GM23248 (cell line): ENCODE data around the gene RASSF9. TPM values are rescaled to one million over a fixed set of nuclear protein-coding genes. Genes with fewer than 3 reads are reported as not detected.

Source experiments
- DNase-seq: peaks from one replicate; pipeline ENCODE4 v3.0.0-alpha.2; 2015
- H2AFZ ChIP-seq: fragments of 200-600 bp; sonication (generic); 2 replicates; pipeline ENCODE4 v1.6.1; 2016; ENCODE audit warnings: antibody characterized with exemption
- H3F3A ChIP-seq: fragments of 200-600 bp; sonication (generic); 2 replicates; pipeline ENCODE4 v1.6.1; 2016; ENCODE audit warnings: mild to moderate bottlenecking, antibody characterized with exemption, mixed run types; ENCODE audit not compliant: insufficient read depth
- H3K27ac ChIP-seq: fragments of 200-600 bp; sonication (generic); 2 replicates; pipeline ENCODE4 v1.5.1; 2016; ENCODE audit warnings: mild to moderate bottlenecking
- H3K27me3 ChIP-seq: fragments of 200-600 bp; sonication (generic); replicated peaks from 2 replicates; pipeline ENCODE4 v1.6.1; 2016; ENCODE audit warnings: mild to moderate bottlenecking; ENCODE audit not compliant: insufficient read depth
- H3K36me3 ChIP-seq: fragments of 200-600 bp; sonication (generic); 2 replicates; pipeline ENCODE4 v1.6.1; 2016; ENCODE audit warnings: low read depth, mild to moderate bottlenecking
- H3K4me1 ChIP-seq: fragments of 200-600 bp; sonication (generic); 2 replicates; pipeline ENCODE4 v1.6.1; 2016; ENCODE audit warnings: mild to moderate bottlenecking; ENCODE audit not compliant: insufficient read depth
- H3K4me2 ChIP-seq: fragments of 200-600 bp; sonication (generic); one replicate; pipeline ENCODE4 v1.6.1; 2016; ENCODE audit warnings: mild to moderate bottlenecking; ENCODE audit not compliant: unreplicated experiment
- H3K4me3 ChIP-seq: fragments of 200-600 bp; sonication (generic); 2 replicates; pipeline ENCODE4 v1.5.1; 2016; ENCODE audit warnings: mild to moderate bottlenecking
- H3K79me2 ChIP-seq: fragments of 200-600 bp; sonication (generic); 2 replicates; pipeline ENCODE4 v1.6.1; 2016; ENCODE audit warnings: mild to moderate bottlenecking; ENCODE audit not compliant: insufficient read depth
- H3K9ac ChIP-seq: fragments of 200-600 bp; sonication (generic); 2 replicates; pipeline ENCODE4 v1.6.1; 2016; ENCODE audit warnings: mild to moderate bottlenecking
- H3K9me2 ChIP-seq: fragments of 200-600 bp; sonication (generic); 2 replicates; pipeline ENCODE4 v1.6.1; 2016; ENCODE audit warnings: mixed run types, mild to moderate bottlenecking, moderate library complexity; ENCODE audit not compliant: insufficient read depth
- H3K9me3 ChIP-seq: fragments of 200-600 bp; sonication (generic); one replicate; pipeline ENCODE4 v1.6.1; 2017; ENCODE audit warnings: low read depth
- H4K20me1 ChIP-seq: fragments of 200-600 bp; sonication (generic); 2 replicates; pipeline ENCODE4 v1.6.0; 2016; ENCODE audit not compliant: insufficient read depth
- EZH2 ChIP-seq: fragments of 200-600 bp; sonication (generic); IDR thresholded peaks from 2 replicates; pipeline ENCODE4 v1.6.1; 2018; ENCODE audit warnings: antibody characterized with exemption, mild to moderate bottlenecking; ENCODE audit not compliant: insufficient read depth, poor library complexity, severe bottlenecking
- EZH2phosphoT487 ChIP-seq: fragments of 200-600 bp; sonication (generic); IDR thresholded peaks from 2 replicates; pipeline ENCODE4 v1.6.1; 2018; ENCODE audit warnings: antibody characterized with exemption, moderate library complexity, mild to moderate bottlenecking, low read depth; ENCODE audit not compliant: insufficient read depth
- WGBS, 2 experiments: methylation state at CpG; one replicate each; pipeline ENCODE4 v1.1.6; 2015 to 2017; ENCODE audit warnings: low lambda C conversion rate in 2 of 2, low coverage in 1 of 2; ENCODE audit errors: missing lambda C conversion rate in 2 of 2; 5-methylcytosine and 5-hydroxymethylcytosine counted together
- in situ Hi-C: fragments of 300-500 bp; cut with MboI; formaldehyde crosslinking; loops from 2 replicates; pipeline ENCODE4 v1.15.0; 2020
- polyA plus RNA-seq: library from polyadenylated mRNA; unstranded; fragments of >200 nt; fragmentation: Nextera tagmentation; extraction: Ambion mirVana; gene quantifications from 2 replicates; pipeline ENCODE4 v1.2.1, GENCODE V29; 2016
- total RNA-seq: library from RNA; depleted of rRNA; stranded (reverse); fragments of >200 nt; shearing (Covaris generic); gene quantifications from 2 replicates; pipeline ENCODE4 v1.2.3, GENCODE V29; 2014; rRNA removed

Gene RASSF9
- total and polyA plus RNA-seq, 2 experiments from 2014 or later: 0.86 to 1.5 TPM

DNA sequence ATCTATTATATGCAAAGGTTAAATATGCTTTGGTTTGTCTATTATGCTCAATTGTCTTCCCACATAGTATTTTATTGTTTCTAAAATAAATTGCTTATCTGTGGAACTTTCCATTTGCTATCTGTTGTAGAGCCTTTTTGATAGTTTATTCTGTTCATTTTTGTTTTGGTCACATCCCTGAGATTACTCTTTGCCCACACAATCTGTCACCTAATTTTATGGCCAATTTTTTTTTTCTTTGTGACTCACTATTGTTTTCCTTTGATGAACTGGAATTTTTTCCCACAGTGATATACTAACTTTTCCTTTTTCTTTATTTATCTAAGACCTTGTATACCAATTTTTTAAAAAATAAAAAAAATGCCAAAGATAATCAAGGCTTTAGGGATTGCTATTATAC lies 61.1 kb downstream of the RASSF9 start:
- H3K9me2 ChIP-seq: no peaks in the 10 kb centered on the region; the same call in 1 of the 2 replicates

GRCh38 chr12:85765453-85765869 lies 70.7 kb downstream of the RASSF9 start:
- no peaks in the 10 kb centered on the region for H3K9me2 ChIP-seq
- 49 to 57% methylated on average over 2 of the region's 2 CpGs for WGBS, 2 experiments
- no peaks in the 10 kb centered on the region for H3K36me3 ChIP-seq
- H3K9me3 ChIP-seq: no peaks in the 10 kb centered on the region
- no peaks in the 10 kb centered on the region for H3K4me1 ChIP-seq
- no peaks in the 10 kb centered on the region for H4K20me1 ChIP-seq
- DNase-seq: no peak
- no peaks in the 10 kb centered on the region for H3K79me2 ChIP-seq
- H2AFZ ChIP-seq: no peak overlapping the region
- in situ Hi-C loops: no loop called here
- no peak overlapping the region for H3K9ac ChIP-seq
- no peak overlapping the region for H3K27ac ChIP-seq
- no peak overlapping the region for H3K4me2 ChIP-seq
- TF ChIP-seq EZH2: no peak
- no peak for TF ChIP-seq EZH2phosphoT487
- H3K27me3 ChIP-seq: no peaks in the 10 kb centered on the region
- no peaks in the 10 kb centered on the region for H3F3A ChIP-seq
- no peak overlapping the region for H3K4me3 ChIP-seq

More for the DNA sequence above, 61.1 kb downstream of the RASSF9 start:
- no peaks in the 10 kb centered on the region for H3K9me3 ChIP-seq
- TF ChIP-seq EZH2phosphoT487 (no peak), EZH2 (no peak)
- H3K4me3 ChIP-seq: no peak overlapping the region
- H3K4me1 ChIP-seq: no peaks in the 10 kb centered on the region
- no peak overlapping the region for H3K4me2 ChIP-seq
- no peaks in the 10 kb centered on the region for H4K20me1 ChIP-seq
- in situ Hi-C loops: no loop called here
- H3F3A ChIP-seq: no peaks in the 10 kb centered on the region
- H2AFZ ChIP-seq: no peak overlapping the region
- no peaks in the 10 kb centered on the region for H3K79me2 ChIP-seq
- no peaks in the 10 kb centered on the region for H3K27me3 ChIP-seq
- no peak for DNase-seq
- H3K36me3 ChIP-seq: no peaks in the 10 kb centered on the region
- H3K27ac ChIP-seq: no peak overlapping the region
- H3K9ac ChIP-seq: no peak overlapping the region

DNA sequence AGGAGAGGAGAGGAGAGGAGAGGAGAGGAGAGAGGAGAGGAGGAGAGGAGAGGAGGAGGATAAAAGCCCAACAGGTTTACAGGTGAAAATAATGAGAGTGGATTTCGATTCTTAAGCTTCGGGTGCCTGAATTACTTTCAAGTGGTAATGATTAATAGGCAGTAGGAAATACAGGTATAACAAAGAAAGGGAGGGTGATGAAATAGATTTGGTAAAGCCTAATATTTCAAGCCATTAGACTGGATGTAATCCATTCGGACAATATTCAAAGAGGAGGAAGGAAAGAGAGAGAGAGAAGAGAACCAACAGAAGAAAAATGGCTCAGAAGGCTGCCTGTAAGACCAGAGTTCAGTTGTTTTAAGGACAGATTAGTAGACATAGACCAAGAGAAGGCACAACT lies 76.6 kb downstream of the RASSF9 start:
- no peak overlapping the region for H2AFZ ChIP-seq
- WGBS, 2 experiments: 89 to 94% methylated on average over 3 of the region's 3 CpGs
- H3K27ac ChIP-seq: no peak overlapping the region
- H3K9me3 ChIP-seq: no peaks in the 10 kb centered on the region
- no peak for TF ChIP-seq EZH2
- no peak for TF ChIP-seq EZH2phosphoT487
- H3F3A ChIP-seq: no peaks in the 10 kb centered on the region
- no peak overlapping the region for H3K4me3 ChIP-seq
- H3K36me3 ChIP-seq: no peaks in the 10 kb centered on the region
- no peaks in the 10 kb centered on the region for H3K79me2 ChIP-seq
- no peaks in the 10 kb centered on the region for H3K9me2 ChIP-seq
- H3K9ac ChIP-seq: no peak overlapping the region
- no peaks in the 10 kb centered on the region for H3K4me1 ChIP-seq
- no peak for DNase-seq
- H3K4me2 ChIP-seq: no peak overlapping the region
- H4K20me1 ChIP-seq: no peaks in the 10 kb centered on the region
- in situ Hi-C loops: no loop called here
- H3K27me3 ChIP-seq: no peaks in the 10 kb centered on the region

- no peaks in the 10 kb centered on the region for H4K20me1 ChIP-seq
- 70 to 71% methylated on average over 3 of the region's 3 CpGs for WGBS, 2 experiments
- no peak overlapping the region for H3K4me3 ChIP-seq
- no peak overlapping the region for H3K4me2 ChIP-seq
- H3K27ac ChIP-seq: no peak overlapping the region
- TF ChIP-seq EZH2 (no peak), EZH2phosphoT487 (no peak)
- H3K36me3 ChIP-seq: no peaks in the 10 kb centered on the region
- no peaks in the 10 kb centered on the region for H3K79me2 ChIP-seq
- no peak overlapping the region for H2AFZ ChIP-seq
- no peak for DNase-seq
- no peak overlapping the region for H3K9ac ChIP-seq
- H3F3A ChIP-seq: no peaks in the 10 kb centered on the region
- no peaks in the 10 kb centered on the region for H3K9me3 ChIP-seq
- H3K9me2 ChIP-seq: no peaks in the 10 kb centered on the region
- in situ Hi-C loops: no loop called here
- H3K27me3 ChIP-seq: no peaks in the 10 kb centered on the region
- H3K4me1 ChIP-seq: no peaks in the 10 kb centered on the region
Measured at GRCh38 chr12:85759091-85759490, 77.1 kb downstream of the RASSF9 start.

DNA sequence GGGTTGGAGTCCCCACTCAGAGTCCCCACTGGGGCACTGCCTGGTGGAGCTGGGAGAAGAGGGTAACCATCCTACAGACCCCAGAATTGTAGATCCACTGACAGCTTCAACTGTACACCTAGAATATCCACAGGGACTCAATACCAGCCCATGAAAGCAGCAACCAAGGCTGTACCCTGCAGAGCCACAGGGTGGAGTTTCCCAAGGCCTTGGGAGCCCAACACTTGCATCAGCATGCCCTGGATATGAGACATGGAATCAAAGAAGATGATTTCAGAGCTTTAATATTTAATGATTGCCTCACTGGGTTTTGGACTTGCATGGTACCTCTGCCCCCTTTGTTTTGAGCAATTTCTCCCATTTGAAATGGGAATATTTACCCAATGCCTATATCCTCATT lies 80.4 kb downstream of the RASSF9 start:
- no peaks in the 10 kb centered on the region for H3K79me2 ChIP-seq
- no peak overlapping the region for H2AFZ ChIP-seq
- in situ Hi-C loops: no loop called here

More for the DNA sequence above, 80.4 kb downstream of the RASSF9 start:
- Histone ChIP-seq H3K9me2 (no peaks in the 10 kb centered on the region), H3K4me2 (no peak overlapping the region), H3K9me3 (no peaks in the 10 kb centered on the region), H3K4me3 (no peak overlapping the region), H3K27me3 (no peaks in the 10 kb centered on the region), H3F3A (no peaks in the 10 kb centered on the region), H4K20me1 (no peaks in the 10 kb centered on the region), H3K9ac (no peak overlapping the region), H3K36me3 (no peaks in the 10 kb centered on the region), H3K4me1 (no peaks in the 10 kb centered on the region), H3K27ac (no peak overlapping the region)
- TF ChIP-seq EZH2phosphoT487 (no peak), EZH2 (no peak)
- peak; percentile 45 for DNase-seq

Other genes starting within 250 kb of the RASSF9 start
- gene NTS, start 37.9 kb upstream of the RASSF9 start, total RNA-seq: not detected in 2 replicates
- not detected in 2 replicates for gene NTS, start 37.9 kb upstream of the RASSF9 start, polyA plus RNA-seq